Femur (tissue), 1 donor: ENCODE measurements around the gene GIMAP5.

Source experiments
- DNase-seq: peaks from one replicate; pipeline ENCODE4 v3.0.0-alpha.2; 2017

GIMAP5 gene

DNA sequence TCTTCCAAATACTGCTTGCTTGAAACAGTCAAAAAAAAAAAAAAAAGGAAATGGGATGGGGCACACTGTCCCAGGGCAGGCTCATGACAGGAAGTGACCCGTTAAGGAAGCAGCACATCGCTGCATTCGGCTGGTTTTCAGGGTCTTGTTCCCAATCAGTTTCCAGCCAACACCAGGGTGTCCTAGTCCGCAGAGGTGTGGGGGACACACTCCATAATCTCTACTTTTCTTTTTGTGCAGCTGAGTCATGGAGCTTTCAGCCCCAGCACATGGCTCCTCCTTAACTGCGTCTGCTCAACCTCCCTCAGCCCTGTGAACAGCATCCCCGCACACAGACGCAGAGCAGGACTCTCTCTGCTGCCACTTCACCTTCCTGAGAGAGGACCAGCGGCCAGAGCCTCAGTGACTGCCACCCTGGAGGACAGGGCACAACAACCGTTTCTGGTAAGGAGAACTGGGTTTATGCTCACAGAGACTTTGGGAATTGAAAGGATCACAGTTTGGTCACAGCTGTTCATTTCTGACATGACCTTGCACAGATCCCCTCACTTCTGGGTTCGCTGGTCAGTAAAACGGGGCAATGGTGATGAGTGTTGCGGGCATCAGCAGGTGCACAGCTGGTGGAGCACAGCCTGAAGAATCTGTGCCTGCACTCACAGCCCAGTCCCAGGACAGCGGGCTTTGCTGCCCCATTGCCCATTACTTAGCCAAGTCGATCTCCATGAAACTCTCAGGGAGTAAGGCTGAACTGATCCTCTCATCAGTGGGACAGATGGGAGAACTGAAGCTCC is at the start of gene GIMAP5:
Gene GIMAP5 (plus strand): TSS at position 154 of the 791 bp plus-strand sequence. CDS start 3,467 bp downstream, outside the sequence.
- DNase-seq = no peak

DNA sequence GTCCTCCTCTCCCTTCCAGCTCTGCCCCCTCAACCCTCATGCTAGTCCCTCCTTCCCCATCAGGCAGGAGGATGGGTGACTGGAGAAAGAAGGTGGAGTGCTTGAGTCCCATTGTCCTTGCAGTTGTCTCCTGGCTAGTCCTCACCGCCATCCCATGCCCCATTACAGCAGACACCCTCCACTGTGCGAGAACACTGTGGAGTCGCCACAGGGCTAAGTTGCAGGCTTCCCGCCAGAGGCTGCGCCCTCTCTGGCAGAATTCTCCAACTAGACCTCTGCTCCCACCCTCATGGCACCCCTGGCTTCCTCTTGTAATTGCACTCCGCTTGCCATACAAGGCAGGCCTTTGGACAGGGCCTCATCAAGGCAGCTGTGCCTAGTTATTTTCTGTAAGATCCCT is 48.6 kb upstream of the GIMAP5 start:
- no peak for DNase-seq

GRCh38 chr7:150695654-150696053 is 41.6 kb upstream of the GIMAP5 start:
- no peak for DNase-seq

DNA sequence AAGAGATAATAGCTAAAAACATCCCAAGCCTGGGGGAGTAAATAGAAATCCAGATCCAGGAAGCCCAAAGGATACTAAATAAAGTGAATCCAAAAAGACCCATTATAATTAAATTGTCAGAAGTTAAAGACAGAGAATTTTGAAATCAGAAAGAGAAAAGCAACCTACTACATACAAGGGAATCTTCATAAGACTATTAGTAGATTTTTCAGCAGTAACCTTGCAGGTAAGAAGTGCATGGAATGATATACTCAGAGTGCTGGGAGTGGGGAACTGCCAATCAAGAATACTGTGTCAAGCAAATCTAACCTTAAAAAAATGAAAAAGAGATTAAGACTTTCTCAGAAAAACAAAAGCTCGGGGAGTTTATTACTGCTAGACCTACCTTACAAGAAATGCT is 34.0 kb upstream of the GIMAP5 start:
- no peak for DNase-seq

DNA sequence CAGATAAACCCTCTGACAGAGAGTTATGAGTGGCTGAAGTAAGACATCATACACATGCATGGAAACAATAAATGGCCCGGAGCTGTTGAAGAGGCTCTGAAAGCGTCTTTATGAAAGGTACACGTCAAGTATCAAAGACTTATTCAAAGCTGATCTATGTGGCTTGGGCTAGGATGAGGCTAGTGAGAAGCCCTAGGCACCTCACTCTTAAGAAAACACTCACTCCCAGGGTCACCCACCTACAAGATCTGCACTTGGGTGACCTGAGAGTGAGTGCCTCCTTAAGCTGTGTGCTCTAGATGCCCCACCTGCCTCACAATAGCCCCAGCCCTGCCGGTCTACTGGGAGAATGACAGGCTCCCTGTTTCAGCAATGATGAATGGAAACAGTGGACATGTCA is 21.9 kb upstream of the GIMAP5 start:
- no peak for DNase-seq

GRCh38 chr7:150715738-150716137 is 21.5 kb upstream of the GIMAP5 start:
- DNase-seq = no peak

DNA sequence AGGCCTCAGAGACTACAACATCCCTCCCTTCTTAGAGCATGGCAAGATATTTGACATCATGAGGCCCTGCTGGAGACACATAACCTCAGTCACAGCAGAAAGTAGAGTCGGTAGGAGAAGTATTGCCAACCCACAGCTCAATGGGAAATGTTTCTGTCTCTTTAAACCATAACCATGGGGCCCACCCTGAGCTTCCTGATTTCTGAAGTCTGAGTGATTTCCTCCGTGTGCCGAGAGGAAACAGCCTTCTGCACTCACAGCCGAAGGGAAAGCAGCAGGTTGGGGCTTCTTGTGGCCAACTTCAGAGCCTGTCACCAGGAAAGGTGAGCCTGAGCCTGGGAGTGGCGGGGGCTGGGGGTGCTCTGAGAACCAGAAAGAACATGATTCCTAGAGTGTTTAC is 20.9 kb upstream of the GIMAP5 start, which contains the start of gene GIMAP1:
Gene GIMAP1 (plus strand): TSS at position 246 of the 400 bp plus-strand sequence. CDS start 2,435 bp downstream, outside the sequence.
- DNase-seq = peak; percentile 38

DNA sequence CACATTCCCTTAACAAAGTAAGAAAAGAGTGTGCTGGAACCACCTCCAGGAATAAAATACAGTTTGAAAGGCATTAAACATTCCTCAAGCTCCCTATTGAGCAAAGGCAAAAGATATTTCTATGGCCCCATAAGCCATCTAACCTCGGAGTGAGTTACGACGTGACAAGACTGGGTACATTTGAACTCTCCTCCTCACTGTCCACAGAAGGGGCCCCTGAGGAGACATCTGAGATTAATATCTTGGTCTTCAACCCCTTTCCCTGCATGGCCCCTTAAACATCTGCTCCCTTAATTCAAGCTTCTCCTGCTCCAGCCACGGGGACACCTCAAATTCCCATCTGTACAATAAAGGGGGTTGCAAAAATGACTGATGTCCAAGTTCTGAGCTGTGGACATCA is 20.3 kb upstream of the GIMAP5 start:
- DNase-seq = no peak

GRCh38 chr7:150717814-150718420 is 19.3 kb upstream of the GIMAP5 start:
- DNase-seq = no peak

DNA sequence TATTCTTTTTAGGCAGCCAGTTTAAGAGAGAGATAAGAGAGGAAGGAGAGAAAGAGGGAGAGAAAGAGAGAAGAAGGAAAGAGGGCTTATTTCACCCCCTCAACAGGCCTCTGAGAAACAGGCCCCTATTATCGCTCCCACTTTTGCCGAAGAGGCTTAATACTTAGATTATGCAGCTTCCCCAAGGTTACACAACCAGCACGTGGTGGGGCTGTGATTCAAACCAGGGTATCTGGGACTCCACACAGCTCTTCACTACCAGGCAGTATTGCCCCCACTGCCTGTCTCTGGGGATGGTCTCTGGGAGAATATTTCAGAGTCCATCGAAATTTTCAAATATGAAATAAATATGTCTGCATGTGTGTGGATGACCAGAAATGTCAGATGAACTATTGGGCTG is 17.8 kb upstream of the GIMAP5 start:
- DNase-seq = no peak

DNA sequence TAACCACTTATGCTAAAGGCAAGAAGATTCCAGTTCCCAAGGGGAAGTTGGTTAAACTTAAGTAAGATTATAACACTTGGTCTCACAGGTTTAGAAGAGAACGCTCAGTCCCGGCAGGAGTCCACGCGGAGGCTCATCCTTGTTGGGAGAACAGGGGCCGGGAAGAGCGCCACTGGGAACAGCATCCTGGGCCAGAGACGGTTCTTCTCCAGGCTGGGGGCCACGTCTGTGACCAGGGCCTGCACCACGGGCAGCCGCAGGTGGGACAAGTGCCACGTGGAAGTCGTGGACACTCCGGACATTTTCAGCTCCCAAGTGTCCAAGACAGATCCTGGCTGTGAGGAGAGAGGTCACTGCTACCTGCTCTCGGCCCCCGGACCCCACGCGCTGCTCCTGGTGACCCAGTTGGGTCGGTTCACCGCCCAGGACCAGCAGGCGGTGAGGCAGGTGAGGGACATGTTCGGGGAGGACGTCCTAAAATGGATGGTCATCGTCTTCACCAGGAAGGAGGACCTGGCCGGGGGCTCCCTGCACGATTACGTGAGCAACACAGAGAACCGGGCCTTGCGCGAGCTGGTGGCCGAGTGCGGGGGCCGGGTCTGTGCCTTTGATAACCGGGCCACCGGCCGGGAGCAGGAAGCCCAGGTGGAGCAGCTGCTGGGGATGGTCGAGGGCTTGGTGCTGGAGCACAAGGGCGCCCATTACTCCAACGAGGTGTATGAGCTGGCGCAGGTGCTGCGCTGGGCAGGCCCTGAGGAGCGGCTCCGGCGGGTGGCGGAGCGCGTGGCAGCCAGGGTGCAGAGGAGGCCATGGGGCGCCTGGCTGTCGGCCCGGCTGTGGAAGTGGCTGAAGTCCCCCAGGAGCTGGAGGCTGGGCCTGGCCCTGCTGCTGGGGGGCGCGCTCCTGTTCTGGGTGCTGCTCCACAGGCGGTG is 17.0 kb upstream of the GIMAP5 start:
- no peak for DNase-seq

DNA sequence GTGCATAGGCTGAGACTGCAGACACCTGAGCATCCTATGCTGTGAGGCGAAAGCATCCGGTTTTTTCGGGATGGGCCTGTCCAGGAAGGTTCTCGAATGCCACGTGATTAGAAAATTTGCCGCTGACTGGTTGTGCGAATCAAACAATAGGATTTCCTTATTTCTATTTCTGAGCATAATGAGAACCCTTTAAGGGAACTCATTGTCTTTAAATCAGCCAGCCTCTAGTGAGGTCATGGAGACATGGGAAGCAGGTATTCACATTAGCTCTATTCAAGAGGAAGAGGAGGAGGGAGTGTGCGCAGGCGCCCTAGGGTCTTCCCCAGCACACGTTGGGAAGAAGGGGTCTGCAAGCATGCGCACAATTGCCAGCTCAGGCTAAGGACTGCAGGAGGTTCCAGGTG is 15.2 kb upstream of the GIMAP5 start:
- no peak for DNase-seq

GRCh38 chr7:150722431-150722931 is 14.7 kb upstream of the GIMAP5 start:
- no peak for DNase-seq

DNA sequence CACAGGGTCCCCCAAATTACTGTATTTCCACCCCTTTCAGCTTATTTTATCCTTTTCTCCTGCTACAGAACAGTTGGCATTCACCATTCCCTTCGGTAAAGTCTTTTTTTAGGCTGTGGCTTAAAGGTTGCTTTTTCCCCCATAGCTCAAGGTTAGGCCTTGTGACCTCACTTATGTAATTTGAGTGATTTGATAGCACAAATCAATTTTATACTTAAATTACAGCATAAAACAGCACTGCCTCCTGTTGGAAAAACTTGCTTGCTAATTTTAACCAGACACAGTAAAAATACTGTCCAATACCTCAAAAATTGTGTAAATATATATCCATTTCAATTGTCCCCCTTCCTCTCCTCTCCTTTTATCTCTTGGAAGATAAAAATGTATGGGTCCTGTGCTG is 13.8 kb upstream of the GIMAP5 start:
- DNase-seq = no peak

GRCh38 chr7:150727381-150727780 is 9.8 kb upstream of the GIMAP5 start:
- DNase-seq = no peak

DNA sequence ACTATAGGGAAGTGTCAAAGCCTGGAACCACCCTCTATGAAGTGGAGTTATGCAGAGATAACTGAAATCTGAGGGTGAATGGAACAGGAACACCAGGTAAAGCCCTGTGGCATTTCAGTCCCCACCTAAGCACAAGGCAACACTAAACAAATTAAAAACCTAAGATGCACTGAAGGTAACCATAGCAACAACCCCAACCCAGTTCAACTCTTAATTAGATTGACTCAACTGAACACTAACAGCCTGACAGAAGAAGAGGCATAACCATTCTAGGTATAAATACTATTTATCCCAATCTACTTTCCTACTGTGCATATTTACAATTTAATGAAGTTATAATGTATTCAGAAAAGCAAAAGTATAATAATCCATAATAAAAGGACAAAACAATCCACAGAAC is 9.2 kb upstream of the GIMAP5 start:
- DNase-seq = no peak

GRCh38 chr7:150728609-150729008 is 8.6 kb upstream of the GIMAP5 start:
- DNase-seq = no peak

DNA sequence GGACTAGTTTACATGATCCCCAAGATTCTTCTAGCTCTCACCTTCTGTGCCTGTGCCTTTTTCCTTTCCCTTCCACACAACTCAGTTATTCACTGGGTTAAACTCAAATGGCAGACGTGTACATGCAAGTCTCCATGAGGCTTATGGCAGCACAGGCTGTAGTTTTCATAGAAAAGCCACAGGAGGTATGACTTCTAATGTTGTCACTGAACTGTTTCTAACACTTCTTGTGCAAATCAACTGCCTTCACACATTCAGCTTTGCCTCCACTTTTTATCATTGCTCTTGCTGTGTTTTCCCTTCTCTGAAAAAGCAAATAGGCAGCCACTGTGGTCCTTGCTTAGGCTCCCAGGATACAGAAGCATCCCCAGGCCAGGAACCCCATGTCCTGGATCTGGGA is 5.3 kb upstream of the GIMAP5 start:
- DNase-seq = no peak

GRCh38 chr7:150732786-150733481 is 4.3 kb upstream of the GIMAP5 start:
- DNase-seq = no peak

DNA sequence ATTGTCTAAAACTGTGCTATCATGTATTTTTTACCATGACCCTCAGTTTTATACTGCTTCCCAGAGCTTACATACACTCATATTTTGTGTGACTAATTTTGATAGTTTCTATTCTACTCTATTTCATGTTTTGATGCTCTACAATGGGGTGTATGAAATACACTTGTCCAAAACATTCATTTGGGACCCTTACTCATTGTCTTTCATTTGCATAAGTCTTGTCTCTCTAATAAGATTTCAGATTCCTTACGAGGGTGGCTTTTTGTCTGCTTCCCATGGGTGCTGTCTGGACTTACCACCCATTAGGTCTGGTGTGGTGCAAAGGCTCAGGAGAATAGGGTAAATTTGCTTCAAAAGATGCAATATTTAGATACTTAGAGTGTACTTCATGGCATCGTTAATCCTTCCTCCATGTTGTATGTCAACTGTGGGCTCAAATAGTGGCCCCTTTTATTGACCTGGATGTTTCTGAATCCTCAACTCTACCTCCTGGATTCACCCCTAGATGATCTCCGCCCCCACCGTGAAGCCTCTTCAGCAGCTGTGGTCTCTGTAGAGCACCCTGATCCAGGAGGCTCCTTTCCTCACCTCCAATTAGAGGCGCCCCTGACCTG is 3.6 kb upstream of the GIMAP5 start:
- DNase-seq = no peak

- DNase-seq = no peak
These were observed 3.0 kb upstream of the GIMAP5 start for GRCh38 chr7:150734254-150734653.
